Naive B cell (primary cell): ENCODE measurements around the gene LYSET. TPM values are rescaled to one million over a fixed set of nuclear protein-coding genes. Genes with fewer than 3 reads are reported as not detected.
"Not testable (repeated sequence)": the region's sequence is repeated elsewhere in the genome, so short reads cannot be mapped to it uniquely, and the experiment has no call there.

Experiments
- ATAC-seq, 2 donors: fragments of 150-1000 bp; cut with Tn5 transposase; 2 replicates each; pipeline ENCODE4 v1.10.0; 2021; ENCODE audit warnings: low read depth in 2 of 2, mild to moderate bottlenecking in 2 of 2, moderate library complexity in 2 of 2
- DNase-seq: peaks from one replicate; pipeline ENCODE4 v3.0.0; 2022
- H3K27ac Mint-ChIP-seq, 6 donors: one replicate each; pipeline ENCODE4 v1.8.0; 2020 to 2022; ENCODE audit warnings: mild to moderate bottlenecking in 6 of 6, mixed read lengths in 6 of 6, moderate library complexity in 5 of 6, inconsistent platforms in 2 of 6
- H3K27me3 Mint-ChIP-seq, 3 donors: one replicate each; pipeline ENCODE4 v1.8.0; 2021 to 2022; ENCODE audit warnings: mixed read lengths in 3 of 3, mild to moderate bottlenecking in 1 of 3
- H3K36me3 Mint-ChIP-seq, 2 donors: one replicate each; pipeline ENCODE4 v1.8.0; 2020 to 2022; ENCODE audit warnings: mixed read lengths in 2 of 2, inconsistent platforms in 1 of 2, mild to moderate bottlenecking in 1 of 2
- H3K4me1 Mint-ChIP-seq, 3 donors: one replicate each; pipeline ENCODE4 v1.8.0; 2020 to 2022; ENCODE audit warnings: mixed read lengths in 3 of 3, inconsistent platforms in 1 of 3, mild to moderate bottlenecking in 1 of 3, moderate library complexity in 1 of 3
- H3K4me3 Mint-ChIP-seq, 8 donors: one replicate each; pipeline ENCODE4 v1.8.0; 2020 to 2022; ENCODE audit warnings: mild to moderate bottlenecking in 8 of 8, mixed read lengths in 8 of 8, moderate library complexity in 8 of 8, inconsistent platforms in 2 of 8
- H3K9me3 Mint-ChIP-seq, 7 donors: one replicate each; pipeline ENCODE4 v1.8.0; 2020 to 2022; ENCODE audit warnings: mixed read lengths in 7 of 7, mild to moderate bottlenecking in 5 of 7, inconsistent platforms in 2 of 7, moderate library complexity in 1 of 7
- polyA plus RNA-seq, 6 donors: library from polyadenylated mRNA; unstranded; fragments of 300-500 nt; fragmentation: Illumina TruSeq; gene quantifications; one replicate each; pipeline ENCODE4 v1.2.3, GENCODE V29; 2021; ENCODE audit warnings: low read depth in 6 of 6

LYSET gene
- polyA plus RNA-seq, 6 donors from 2014 or later = 33.0 to 71.6 (median 58.6) TPM

- not testable (repeated sequence) for H3K4me1 Mint-ChIP-seq, H3K4me3 Mint-ChIP-seq, H3K9me3 Mint-ChIP-seq, DNase-seq, H3K27me3 Mint-ChIP-seq, H3K36me3 Mint-ChIP-seq, H3K27ac Mint-ChIP-seq, ATAC-seq
These were observed 26.8 kb upstream of the LYSET start for GRCh38 chr14:93158349-93158748.

GRCh38 chr14:93159625-93160352 is 25.3 kb upstream of the LYSET start:
- not testable (repeated sequence) for DNase-seq, H3K4me3 Mint-ChIP-seq, H3K4me1 Mint-ChIP-seq, H3K9me3 Mint-ChIP-seq, H3K27ac Mint-ChIP-seq, H3K36me3 Mint-ChIP-seq, H3K27me3 Mint-ChIP-seq, ATAC-seq

GRCh38 chr14:93160353-93160801 is 24.7 kb upstream of the LYSET start:
- DNase-seq (no peak), ATAC-seq (peak in 1 of 2 donors; percentile 32)
- no peaks in the 10 kb centered on the region for H3K9me3 Mint-ChIP-seq
- H3K36me3 Mint-ChIP-seq = no peaks in the 10 kb centered on the region
- peaks cover 0 to 9% (median 0%) of the 10 kb centered on the region in 3 donors for H3K27me3 Mint-ChIP-seq
- no peaks in the 10 kb centered on the region for H3K4me1 Mint-ChIP-seq
- no peak overlapping the region for H3K27ac Mint-ChIP-seq
- no peak overlapping the region for H3K4me3 Mint-ChIP-seq

- H3K9me3 Mint-ChIP-seq = no peaks in the 10 kb centered on the region
- no peak for DNase-seq
- H3K4me3 Mint-ChIP-seq = no peak overlapping the region
- H3K27me3 Mint-ChIP-seq = peaks cover 0 to 7% (median 0%) of the 10 kb centered on the region in 3 donors
- no peak for ATAC-seq
- H3K27ac Mint-ChIP-seq = peak overlapping the region in 1 of 6 donors; percentile 69
- H3K4me1 Mint-ChIP-seq = no peaks in the 10 kb centered on the region
- no peaks in the 10 kb centered on the region for H3K36me3 Mint-ChIP-seq
These were observed 23.6 kb upstream of the LYSET start for GRCh38 chr14:93161411-93161940.

- H3K4me3 Mint-ChIP-seq = no peak overlapping the region
- no peaks in the 10 kb centered on the region for H3K9me3 Mint-ChIP-seq
- H3K4me1 Mint-ChIP-seq = no peaks in the 10 kb centered on the region
- ATAC-seq (no peak), DNase-seq (no peak)
- H3K36me3 Mint-ChIP-seq = no peaks in the 10 kb centered on the region
- H3K27me3 Mint-ChIP-seq = no peaks in the 10 kb centered on the region
- H3K27ac Mint-ChIP-seq = no peak overlapping the region
These were observed 21.6 kb upstream of the LYSET start for GRCh38 chr14:93163564-93163963.

GRCh38 chr14:93165271-93166265 is 19.5 kb upstream of the LYSET start:
- H3K27ac Mint-ChIP-seq, DNase-seq, ATAC-seq, H3K4me3 Mint-ChIP-seq, H3K27me3 Mint-ChIP-seq, H3K36me3 Mint-ChIP-seq, H3K9me3 Mint-ChIP-seq, H3K4me1 Mint-ChIP-seq: not testable (repeated sequence)

- H3K27me3 Mint-ChIP-seq, H3K27ac Mint-ChIP-seq, DNase-seq, H3K9me3 Mint-ChIP-seq, H3K36me3 Mint-ChIP-seq, H3K4me3 Mint-ChIP-seq, ATAC-seq, H3K4me1 Mint-ChIP-seq: not testable (repeated sequence)
These were observed 16.5 kb upstream of the LYSET start for GRCh38 chr14:93168610-93169009.

GRCh38 chr14:93169619-93170018 is 15.5 kb upstream of the LYSET start:
- not testable (repeated sequence) for H3K4me1 Mint-ChIP-seq, H3K9me3 Mint-ChIP-seq, DNase-seq, ATAC-seq, H3K36me3 Mint-ChIP-seq
- Mint-ChIP-seq H3K27ac (peak overlapping the region in 1 of 6 donors; percentile 70), H3K27me3 (peaks cover 0 to 11% (median 0%) of the 10 kb centered on the region in 3 donors), H3K4me3 (peak overlapping the region in 1 of 8 donors; percentile 7)

GRCh38 chr14:93170141-93170540 is 15.0 kb upstream of the LYSET start:
- not testable (repeated sequence) for H3K9me3 Mint-ChIP-seq, ATAC-seq, H3K4me3 Mint-ChIP-seq, H3K36me3 Mint-ChIP-seq, H3K27ac Mint-ChIP-seq, H3K4me1 Mint-ChIP-seq, DNase-seq
- H3K27me3 Mint-ChIP-seq = peaks cover 0 to 11% (median 0%) of the 10 kb centered on the region in 3 donors

- no peak for ATAC-seq
- H3K36me3 Mint-ChIP-seq = no peaks in the 10 kb centered on the region
- H3K4me1 Mint-ChIP-seq = no peaks in the 10 kb centered on the region
These were observed 13.7 kb upstream of the LYSET start for GRCh38 chr14:93171376-93171775.

GRCh38 chr14:93173943-93174395 is 11.1 kb upstream of the LYSET start:
- Mint-ChIP-seq H3K4me1 (no peaks in the 10 kb centered on the region), H3K36me3 (no peaks in the 10 kb centered on the region), H3K27me3 (peaks cover 0 to 11% (median 0%) of the 10 kb centered on the region in 3 donors), H3K4me3 (no peak overlapping the region), H3K27ac (peak overlapping the region in 2 of 6 donors; percentile 9 to 49), H3K9me3 (no peaks in the 10 kb centered on the region)
- DNase-seq (no peak), ATAC-seq (no peak)

More at GRCh38 chr14:93171376-93171775, 13.7 kb upstream of the LYSET start:
- H3K9me3 Mint-ChIP-seq = no peaks in the 10 kb centered on the region
- H3K4me3 Mint-ChIP-seq = no peak overlapping the region
- H3K27ac Mint-ChIP-seq = no peak overlapping the region
- peaks cover 0 to 11% (median 0%) of the 10 kb centered on the region in 3 donors for H3K27me3 Mint-ChIP-seq
- DNase-seq = no peak

GRCh38 chr14:93174731-93175130 is 10.4 kb upstream of the LYSET start:
- ATAC-seq, H3K36me3 Mint-ChIP-seq: not testable (repeated sequence)

GRCh38 chr14:93175492-93175891 is 9.6 kb upstream of the LYSET start:
- Mint-ChIP-seq H3K36me3 (no peaks in the 10 kb centered on the region), H3K27me3 (peaks cover 0 to 11% (median 0%) of the 10 kb centered on the region in 3 donors), H3K27ac (no peak overlapping the region), H3K4me1 (peaks cover 0 to 3% (median 0%) of the 10 kb centered on the region in 3 donors), H3K4me3 (no peak overlapping the region), H3K9me3 (no peaks in the 10 kb centered on the region)
- no peak for DNase-seq
- ATAC-seq = no peak

More at GRCh38 chr14:93174731-93175130, 10.4 kb upstream of the LYSET start:
- H3K27ac Mint-ChIP-seq, H3K4me3 Mint-ChIP-seq, H3K4me1 Mint-ChIP-seq, DNase-seq, H3K9me3 Mint-ChIP-seq: not testable (repeated sequence)
- peaks cover 0 to 11% (median 0%) of the 10 kb centered on the region in 3 donors for H3K27me3 Mint-ChIP-seq
